NOMO-1 treated with dmso at 0.1 percent for 144 hours (cell line): ENCODE measurements around the gene KCNQ5.

ENCODE experiments used
- DNase-seq: peaks from one replicate; lab custom pipeline; 2025; ENCODE audit not compliant: unreplicated experiment; lab: John Stamatoyannopoulos, UW

The KCNQ5 gene

GRCh38 chr6:72740135-72740534, 118.3 kb downstream of the KCNQ5 start:
- DNase-seq, result no peak

DNA sequence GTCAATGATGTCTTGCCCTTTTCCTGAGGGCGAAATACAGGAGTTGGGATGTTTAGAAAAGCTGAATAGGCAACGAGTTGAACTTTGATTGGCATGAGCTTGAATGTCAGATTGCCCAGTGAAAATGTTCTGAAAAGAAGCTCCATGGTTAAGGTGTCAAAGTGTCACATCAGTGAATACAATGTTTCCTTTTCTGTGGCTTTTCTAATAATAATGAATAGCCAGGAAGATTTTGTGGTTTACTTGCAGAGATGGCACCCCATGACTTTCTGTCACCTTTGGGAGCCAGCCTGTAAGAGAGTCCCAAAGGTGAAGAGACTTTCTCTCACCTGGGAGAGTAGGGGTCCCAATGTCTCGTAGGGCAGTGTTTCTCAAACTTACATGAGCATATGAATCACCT, 119.2 kb downstream of the KCNQ5 start:
- DNase-seq, result no peak

GRCh38 chr6:72742001-72742673, 120.3 kb downstream of the KCNQ5 start:
- DNase-seq, result no peak

GRCh38 chr6:72746276-72746675, 124.4 kb downstream of the KCNQ5 start:
- DNase-seq, result no peak

GRCh38 chr6:72748759-72749158, 126.9 kb downstream of the KCNQ5 start:
- DNase-seq, result no peak

DNA sequence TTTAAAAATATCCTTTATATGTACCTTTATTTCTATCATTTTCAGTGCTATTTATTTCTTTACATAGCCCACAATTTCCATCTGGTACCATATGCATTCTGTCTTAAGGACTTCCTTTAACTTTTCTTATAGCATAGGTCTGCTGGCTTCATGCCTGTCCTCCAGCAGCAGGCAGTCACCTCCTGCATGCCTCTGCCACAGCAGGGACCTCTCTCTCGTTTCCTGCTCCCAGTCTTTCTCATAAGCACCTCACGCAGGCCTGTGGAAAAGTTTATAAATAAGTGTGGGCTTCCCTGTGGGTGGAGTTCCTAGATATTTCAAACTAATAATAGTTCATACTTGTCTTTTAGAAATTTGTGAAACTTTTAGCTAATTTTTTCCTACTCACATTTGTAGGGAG, 133.9 kb downstream of the KCNQ5 start:
- no peak for DNase-seq

GRCh38 chr6:72757048-72757447, 135.2 kb downstream of the KCNQ5 start:
- DNase-seq, result no peak

DNA sequence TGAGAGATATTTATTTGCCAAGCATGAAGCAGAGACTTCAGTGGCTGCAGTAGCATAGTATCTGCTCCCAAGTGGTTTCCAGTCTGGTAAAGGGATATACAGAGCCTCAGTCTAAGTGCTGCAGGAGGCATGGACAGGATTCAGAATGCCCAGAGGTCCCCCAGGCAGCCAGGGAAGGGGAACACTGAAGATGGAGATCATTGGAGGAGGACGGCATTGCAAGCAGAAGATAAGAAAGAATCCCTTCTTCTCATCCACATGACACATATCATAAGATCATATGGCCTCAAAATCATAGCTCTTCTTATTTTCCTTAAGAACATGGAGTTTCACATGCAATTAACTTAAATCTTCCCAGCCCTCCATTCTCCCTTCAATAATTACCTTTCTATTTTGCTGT, 136.1 kb downstream of the KCNQ5 start:
- no peak for DNase-seq

- DNase-seq, result no peak
Observed at GRCh38 chr6:72758901-72759300, 137.0 kb downstream of the KCNQ5 start.

GRCh38 chr6:72760114-72760793, 138.4 kb downstream of the KCNQ5 start:
- DNase-seq, result no peak

GRCh38 chr6:72761761-72762160, 139.9 kb downstream of the KCNQ5 start:
- DNase-seq, result no peak

DNA sequence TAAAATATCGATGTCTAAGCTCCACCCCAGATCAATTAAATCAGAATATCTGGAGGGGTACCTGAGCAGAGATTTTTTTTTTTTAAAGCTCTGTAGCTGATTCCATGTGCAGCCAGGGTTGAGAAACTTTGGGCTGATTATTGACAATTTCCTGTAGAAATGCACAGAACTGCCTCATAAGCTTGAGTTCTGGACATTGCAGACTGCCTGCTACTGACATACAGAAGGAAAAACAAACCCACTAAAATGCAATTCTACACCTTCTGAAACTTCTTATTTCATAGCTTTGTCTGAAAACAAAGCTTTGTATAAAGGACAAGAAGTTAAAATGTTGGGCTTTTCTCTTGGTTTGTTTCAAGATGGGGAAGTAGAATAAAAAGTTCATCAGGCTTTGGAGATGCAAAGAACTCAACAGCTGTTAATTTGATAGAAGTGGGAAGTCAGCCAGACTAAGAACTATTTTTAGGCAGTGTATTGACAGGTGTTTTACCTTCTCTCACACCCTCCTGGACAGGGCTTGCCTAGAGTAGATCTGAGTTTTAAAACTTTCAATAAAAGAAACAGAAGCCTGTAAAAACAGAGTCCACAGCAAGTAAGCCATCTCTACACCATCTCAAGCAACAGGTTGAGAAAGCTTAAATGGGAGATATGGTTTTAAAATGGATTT, 147.7 kb downstream of the KCNQ5 start:
- DNase-seq, result no peak

DNA sequence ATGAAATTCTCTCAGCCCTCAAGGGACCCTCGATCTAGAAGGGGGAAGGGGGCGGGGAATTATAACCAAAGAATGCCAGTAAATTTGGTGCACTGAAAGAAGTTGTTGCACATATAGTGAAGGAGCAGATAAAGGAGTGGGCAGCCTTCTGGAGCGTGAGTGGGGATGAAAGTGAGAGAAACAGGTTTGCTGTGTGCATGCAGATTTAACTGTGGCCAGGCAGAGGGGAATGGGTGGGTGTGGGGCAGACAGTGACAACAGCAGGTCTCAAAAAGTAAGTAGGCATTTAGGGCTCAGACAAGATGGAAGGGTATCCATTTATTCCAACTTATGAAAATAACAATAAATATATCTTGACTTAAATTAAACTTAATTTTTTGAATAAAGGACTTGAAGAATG, 149.1 kb downstream of the KCNQ5 start:
- no peak for DNase-seq

DNA sequence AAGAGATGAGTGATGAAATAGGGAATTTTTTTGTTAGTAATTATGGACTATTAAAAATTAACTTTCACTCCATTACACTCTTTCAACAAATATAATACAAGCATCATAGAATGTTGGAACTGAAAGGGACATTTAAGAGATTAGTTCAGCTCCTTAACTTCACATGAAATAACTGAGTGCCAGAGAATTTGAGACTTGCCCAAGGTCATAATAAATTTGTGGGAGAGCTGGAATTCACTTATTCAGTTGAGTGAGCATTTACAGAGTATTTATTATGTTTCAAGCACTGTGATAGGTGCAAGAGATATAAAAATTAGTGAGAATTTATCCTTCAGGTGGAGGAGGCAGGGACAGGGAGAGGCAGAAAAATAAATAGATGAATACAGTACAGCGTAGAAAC, 154.6 kb downstream of the KCNQ5 start:
- no peak for DNase-seq

GRCh38 chr6:72781624-72782023, 159.8 kb downstream of the KCNQ5 start:
- no peak for DNase-seq

GRCh38 chr6:72783035-72783434, 161.2 kb downstream of the KCNQ5 start:
- no peak for DNase-seq

GRCh38 chr6:72783666-72784065, 161.8 kb downstream of the KCNQ5 start:
- DNase-seq, result no peak

GRCh38 chr6:72784071-72784470, 162.2 kb downstream of the KCNQ5 start:
- no peak for DNase-seq

- DNase-seq, result no peak
Observed at GRCh38 chr6:72784581-72784980, 162.7 kb downstream of the KCNQ5 start.

DNA sequence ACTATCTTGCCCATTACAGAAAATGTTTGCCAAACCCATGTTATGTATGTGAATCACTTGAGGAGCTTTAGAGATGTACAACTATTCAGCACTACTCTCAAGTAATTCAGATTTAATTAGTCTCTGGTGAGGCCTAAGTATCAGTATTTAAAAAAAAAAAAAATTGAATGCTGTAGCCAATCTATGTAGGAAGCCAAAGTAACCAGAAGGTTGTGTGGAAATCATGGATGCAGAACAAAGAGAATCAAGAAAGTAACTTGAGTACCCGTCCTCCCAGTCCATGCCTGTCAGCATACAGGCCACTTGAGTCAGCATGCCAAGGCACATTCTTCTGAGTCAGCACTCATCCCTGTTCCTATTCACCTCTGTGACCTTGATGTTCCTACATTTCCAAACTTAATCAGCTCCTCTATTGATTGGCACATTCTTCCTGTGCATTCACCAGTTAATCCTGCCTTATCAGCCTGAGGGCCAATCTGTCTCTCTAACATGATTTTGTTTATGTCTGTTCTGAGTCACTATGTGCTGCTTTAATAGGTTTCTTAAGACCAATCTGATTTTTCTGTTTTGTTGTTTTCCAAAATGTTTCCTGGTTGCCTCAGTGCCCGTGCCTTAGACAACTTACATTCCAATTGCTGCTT, 165.6 kb downstream of the KCNQ5 start:
- DNase-seq, result no peak

- no peak for DNase-seq
Observed at GRCh38 chr6:72788188-72788587, 166.3 kb downstream of the KCNQ5 start.

GRCh38 chr6:72789145-72789544, 167.3 kb downstream of the KCNQ5 start:
- no peak for DNase-seq
